HG02759 (cell line): Measurements from ENCODE around the gene KCNK1.
A peak's percentile ranks its signal among the peaks of the same experiment; 100 is the strongest.

Experiments used
- ATAC-seq: cut with Tn5 transposase; IDR thresholded peaks from one replicate; pipeline ENCODE4 v1.9.1; 2021; ENCODE audit warnings: mild to moderate bottlenecking, moderate library complexity; ENCODE audit not compliant: unreplicated experiment

Gene KCNK1

GRCh38 chr1:233613252-233614172 lies at the start of gene KCNK1:
TSS of gene KCNK1 (plus strand) at chr1:233614106. CDS start at chr1:233614172, 66 bp downstream.
- no peak for ATAC-seq

DNA sequence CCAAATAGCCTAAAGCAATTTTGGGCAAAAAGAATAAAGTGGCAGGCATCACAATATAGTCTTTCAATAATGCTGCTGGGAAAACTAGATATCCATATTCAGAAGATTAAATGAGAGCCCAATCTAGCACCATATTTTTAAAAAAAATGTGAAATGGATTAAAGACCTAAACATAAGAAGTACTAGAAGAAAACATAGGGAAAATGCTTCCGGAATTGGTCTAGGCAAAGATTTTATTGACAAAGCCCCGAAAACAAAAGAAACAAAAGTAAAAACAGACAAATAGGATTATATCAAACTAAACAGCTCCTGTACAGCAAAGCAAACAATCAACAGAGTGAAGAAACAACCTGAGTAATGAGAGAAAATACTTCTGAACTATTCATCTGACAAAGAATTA lies 48.6 kb upstream of the KCNK1 start:
- no peak for ATAC-seq

GRCh38 chr1:233566886-233567285 lies 47.0 kb upstream of the KCNK1 start:
- no peak for ATAC-seq

GRCh38 chr1:233569636-233570035 lies 44.3 kb upstream of the KCNK1 start:
- no peak for ATAC-seq

DNA sequence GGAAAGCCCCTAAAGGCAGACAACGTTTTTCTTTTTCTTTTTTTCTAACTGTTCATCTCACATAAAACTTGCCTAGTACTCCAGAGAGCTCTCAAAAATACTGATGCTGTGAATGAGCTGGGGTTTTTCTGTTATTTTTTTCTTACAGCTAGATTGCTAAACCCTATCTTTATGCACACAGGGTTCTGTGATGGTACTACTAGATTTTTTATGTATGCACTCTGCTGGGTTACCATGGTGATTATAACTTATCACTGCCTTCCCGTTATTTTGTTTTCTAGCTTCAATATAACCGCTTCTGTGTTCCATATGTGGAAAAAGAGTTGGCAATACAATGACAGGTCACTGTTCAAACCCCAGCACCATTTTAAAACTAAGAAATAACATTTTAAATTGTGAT lies 43.7 kb upstream of the KCNK1 start:
- ATAC-seq: no peak

- no peak for ATAC-seq
Measured at GRCh38 chr1:233570706-233571105, 43.2 kb upstream of the KCNK1 start.

DNA sequence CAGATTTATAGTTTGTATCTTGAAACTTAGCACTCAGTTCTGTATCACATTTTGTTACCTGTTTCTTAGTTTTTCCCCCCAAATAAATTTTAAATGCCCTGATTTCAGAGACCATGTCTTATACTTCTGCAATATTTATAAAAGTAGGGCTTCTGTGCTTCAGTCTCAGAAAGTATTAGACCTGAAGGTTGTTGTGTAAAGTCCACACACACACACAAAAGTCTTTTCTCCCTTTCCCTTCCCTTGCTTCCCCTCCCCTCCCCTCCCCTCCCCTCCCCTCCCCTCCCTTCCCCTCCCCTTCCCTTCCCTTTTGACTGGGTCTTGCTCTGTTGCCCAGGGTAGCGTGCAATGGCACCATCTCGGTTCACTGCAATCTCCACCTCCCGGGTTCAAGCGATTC lies 41.0 kb upstream of the KCNK1 start:
- ATAC-seq: no peak

DNA sequence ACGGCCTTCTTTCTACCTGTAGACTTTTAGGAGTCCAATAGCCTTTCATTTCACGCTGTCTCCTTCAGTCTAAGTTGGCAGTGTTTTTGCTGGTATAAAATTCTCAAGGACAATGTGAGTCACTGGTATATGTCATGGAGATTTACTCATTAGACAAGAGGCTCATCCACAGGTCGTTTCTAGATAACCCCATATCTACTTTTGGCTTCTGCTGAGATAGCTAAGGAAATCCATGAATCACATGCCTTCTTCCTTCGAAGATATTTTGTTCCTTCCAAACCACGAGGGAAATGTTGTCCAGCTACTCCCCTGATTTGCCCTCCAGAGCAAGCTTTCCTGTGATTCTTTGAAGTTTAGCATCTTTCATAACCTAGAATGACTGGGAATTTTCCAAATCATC lies 38.5 kb upstream of the KCNK1 start:
- no peak for ATAC-seq

DNA sequence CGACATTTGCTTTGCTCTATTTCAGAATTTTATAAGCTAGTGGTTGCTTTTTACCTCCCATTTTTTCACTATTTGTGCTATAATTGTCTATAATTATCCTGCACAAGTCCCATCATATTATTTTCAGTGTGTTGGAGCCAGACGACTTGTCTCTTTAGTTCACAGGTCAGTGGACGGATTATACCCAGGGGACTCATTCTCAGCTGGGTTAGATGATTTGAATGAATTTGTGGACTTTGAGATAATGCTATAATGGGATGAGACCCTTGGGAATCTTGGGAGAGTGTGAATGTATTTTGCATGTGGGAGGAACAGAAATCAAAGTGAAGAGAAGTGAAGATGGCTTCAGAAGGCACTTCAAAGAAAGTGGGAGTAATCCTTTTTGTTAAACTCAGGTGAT lies 31.5 kb upstream of the KCNK1 start:
- no peak for ATAC-seq

DNA sequence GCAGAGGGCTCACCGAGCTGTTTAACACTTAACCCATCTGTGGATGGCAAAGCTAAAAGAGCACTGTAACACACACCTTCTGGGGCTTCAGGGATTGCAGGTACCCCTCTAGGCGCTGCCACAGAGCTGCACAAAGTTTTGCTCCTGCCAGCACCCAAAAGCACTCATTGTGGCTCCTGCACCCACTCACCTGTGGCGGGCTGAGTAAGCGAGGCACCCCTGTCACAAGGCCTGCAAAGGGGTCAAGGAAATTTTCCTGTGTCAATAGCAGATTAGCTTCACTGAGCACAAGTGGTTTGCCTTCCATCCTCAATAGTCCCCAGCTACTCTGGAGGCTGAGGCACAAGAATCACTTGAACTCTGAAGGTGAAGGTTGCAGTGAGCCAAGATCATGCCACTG lies 29.5 kb upstream of the KCNK1 start:
- no peak for ATAC-seq

DNA sequence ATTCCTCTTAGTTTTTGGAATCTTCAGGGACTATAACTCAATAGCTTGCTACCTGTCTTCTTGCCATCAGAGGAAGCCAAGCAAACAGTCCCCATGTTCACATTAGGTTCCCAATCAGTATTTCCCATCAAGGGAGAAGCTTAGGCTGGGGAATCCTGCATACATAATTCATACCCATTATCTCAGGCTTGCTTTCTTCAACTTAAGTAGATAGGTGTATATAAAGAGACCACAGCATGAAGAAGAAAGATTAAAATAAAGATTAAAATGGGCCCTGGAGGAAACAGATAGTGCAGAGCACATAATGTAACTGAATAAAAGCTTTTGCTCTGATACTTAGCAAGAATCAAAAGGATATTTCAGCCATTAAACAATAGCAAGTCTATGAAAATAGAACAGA lies 29.0 kb upstream of the KCNK1 start:
- no peak for ATAC-seq

DNA sequence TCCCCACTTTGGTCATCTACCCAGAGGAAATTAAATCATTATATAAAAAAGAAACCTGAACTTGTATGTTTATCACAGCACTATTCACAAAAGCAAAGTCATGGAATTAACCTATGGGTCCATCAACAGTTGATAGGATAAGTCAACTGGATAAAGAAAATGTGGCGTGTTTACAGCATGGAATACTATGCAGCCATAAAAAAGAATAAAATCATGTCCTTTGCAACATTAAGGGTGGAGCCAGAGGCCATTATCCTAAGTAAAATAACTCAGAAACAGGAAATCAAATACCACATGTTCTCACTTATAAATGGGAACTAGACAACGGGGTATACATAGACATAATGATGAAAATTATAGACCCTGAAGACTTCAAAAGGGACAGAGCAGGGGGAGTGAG lies 27.6 kb upstream of the KCNK1 start:
- no peak for ATAC-seq

GRCh38 chr1:233587196-233587595 lies 26.7 kb upstream of the KCNK1 start:
- no peak for ATAC-seq

DNA sequence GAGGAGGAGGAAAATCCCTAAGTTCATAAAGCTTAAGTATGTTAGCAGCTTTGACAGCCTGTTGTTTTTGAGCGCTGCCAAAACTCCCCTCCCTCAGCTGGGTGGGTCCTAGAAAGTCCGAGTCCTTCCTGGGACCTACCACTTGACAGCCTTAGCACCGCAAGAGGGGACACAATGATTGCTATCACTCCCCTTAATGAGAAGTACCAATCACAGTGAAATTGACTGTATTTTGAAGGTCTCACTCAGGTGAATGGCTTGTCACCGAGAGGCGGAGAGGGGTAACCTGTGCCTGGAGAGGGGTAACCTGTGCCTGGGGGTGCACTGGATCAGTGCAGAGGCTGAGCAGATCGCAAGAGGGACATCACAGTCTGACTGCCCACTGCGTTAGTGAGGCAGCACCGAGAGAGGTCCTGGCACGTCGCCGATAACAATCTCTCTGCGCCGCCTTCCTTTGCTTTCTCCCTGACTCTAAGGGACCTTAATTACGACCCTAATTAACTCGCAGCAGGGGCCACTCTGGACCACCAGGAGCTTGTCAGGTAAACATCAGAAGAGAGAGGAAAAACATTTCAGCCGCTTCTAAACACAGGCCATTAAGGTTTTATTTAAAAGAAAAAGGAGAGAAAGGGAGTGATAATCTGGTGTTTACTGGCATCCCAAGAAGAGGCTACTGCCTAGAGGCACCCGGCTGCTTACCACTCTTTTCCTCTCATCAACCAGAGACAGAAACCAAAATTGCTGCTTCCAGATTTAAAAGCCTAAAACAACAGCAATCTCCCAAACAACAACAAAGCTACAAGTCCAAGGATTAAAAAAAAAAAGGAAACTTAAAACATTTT lies 25.7 kb upstream of the KCNK1 start:
- ATAC-seq: no peak

- no peak for ATAC-seq
Measured at GRCh38 chr1:233597489-233597901, 16.4 kb upstream of the KCNK1 start.

DNA sequence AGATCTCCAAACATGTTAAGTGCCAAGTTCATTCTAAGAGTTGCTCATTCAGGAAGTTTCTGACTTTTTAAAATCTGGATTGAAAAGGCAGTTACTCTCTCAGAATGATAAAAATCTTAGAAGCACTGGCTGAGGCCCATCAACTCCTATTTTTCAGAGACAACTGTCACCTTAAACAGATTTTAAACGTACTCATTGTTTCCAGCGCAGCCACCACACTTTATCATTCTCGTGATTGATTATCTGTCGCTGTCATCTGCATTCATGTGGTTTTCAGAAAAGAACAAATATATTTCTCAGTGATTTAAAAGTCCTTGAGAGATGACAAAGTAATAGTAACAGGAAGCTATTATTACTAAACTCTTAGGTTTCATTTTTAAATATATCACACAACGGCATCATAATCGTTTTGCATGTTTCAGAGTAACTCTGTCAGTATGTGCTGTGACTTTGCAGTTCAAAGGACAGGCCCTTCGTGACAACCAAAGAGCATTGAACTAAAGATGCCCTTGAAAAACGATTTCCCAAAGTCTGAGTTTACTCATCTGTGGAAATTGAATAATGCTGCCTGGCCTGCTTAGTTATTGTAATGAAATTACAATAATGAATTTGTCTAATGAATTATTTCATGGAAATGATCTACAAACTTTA lies 14.9 kb upstream of the KCNK1 start:
- peak; percentile 86 for ATAC-seq

GRCh38 chr1:233599542-233600073 lies 14.3 kb upstream of the KCNK1 start:
- ATAC-seq: peak; percentile 55

DNA sequence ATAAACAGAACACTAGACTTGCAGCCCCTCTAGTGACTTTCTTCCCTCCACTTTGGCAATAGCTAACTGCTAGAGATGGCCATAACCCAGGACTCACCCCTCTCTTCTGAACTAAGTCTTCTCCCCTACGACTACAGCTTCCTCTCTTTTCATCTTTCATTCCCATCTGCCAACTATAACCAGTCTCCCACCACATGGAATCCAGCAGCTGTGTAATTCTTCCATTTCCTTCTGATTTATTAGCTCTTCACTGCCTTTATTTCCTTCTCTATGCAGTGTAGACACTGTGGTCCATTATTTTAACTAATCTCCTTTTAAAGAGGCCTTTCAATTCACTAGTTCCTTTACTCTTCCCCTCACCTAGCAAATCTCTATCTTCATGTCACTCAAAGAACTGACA lies 13.4 kb upstream of the KCNK1 start:
- ATAC-seq: no peak

GRCh38 chr1:233603478-233603877 lies 10.4 kb upstream of the KCNK1 start:
- no peak for ATAC-seq

GRCh38 chr1:233605205-233605604 lies 8.7 kb upstream of the KCNK1 start:
- no peak for ATAC-seq

GRCh38 chr1:233606813-233607212 lies 7.1 kb upstream of the KCNK1 start:
- ATAC-seq: no peak
